ENCODE measurements around the gene TEX10. TPM values are rescaled to one million over a fixed set of nuclear protein-coding genes. Genes with fewer than 3 reads are reported as not detected.

The TEX10 gene
- total RNA-seq: 12.5 and 27.8 TPM in 2 replicates

GRCh38 chr9:100352727-100353505 is at the start of gene TEX10:
Gene TEX10 (minus strand): TSS chr9:100352942. CDS start chr9:100349363, 3,579 bp downstream.

Other genes starting within 250 kb of the TEX10 start
- gene MSANTD3, start 74.2 kb upstream of the TEX10 start, total RNA-seq: 37.6 and 54.6 TPM in 2 replicates
- gene TMEFF1, start 120.2 kb upstream of the TEX10 start, total RNA-seq: 3.6 and 10.8 TPM in 2 replicates
- 0.97 and 4.6 TPM in 2 replicates for gene CAVIN4, start 225.1 kb upstream of the TEX10 start, total RNA-seq